Ammon's horn (tissue), 1 donor: ENCODE data around the gene CCNL1.

ENCODE experiments used
- DNase-seq: peaks from one replicate; pipeline ENCODE4 v3.0.0-alpha.2; 2016; ENCODE audit warnings: low spot score

CCNL1 gene

GRCh38 chr3:157145606-157146322 lies 14.2 kb downstream of the CCNL1 start:
- no peak for DNase-seq

GRCh38 chr3:157142315-157142714 lies 17.6 kb downstream of the CCNL1 start:
- DNase-seq = no peak

GRCh38 chr3:157139938-157140534 lies 19.9 kb downstream of the CCNL1 start:
- DNase-seq = no peak

GRCh38 chr3:157136647-157137387 lies 23.1 kb downstream of the CCNL1 start:
- DNase-seq = no peak

- peak; percentile 66 for DNase-seq
Measured at GRCh38 chr3:157135671-157136396, 24.1 kb downstream of the CCNL1 start.

GRCh38 chr3:157134620-157135191 lies 25.2 kb downstream of the CCNL1 start:
- no peak for DNase-seq

- DNase-seq = no peak
Measured at GRCh38 chr3:157133434-157134320, 26.3 kb downstream of the CCNL1 start.

- peak; percentile 93 for DNase-seq
Measured at GRCh38 chr3:157132936-157133335, 27.0 kb downstream of the CCNL1 start.

GRCh38 chr3:157132341-157132740 lies 27.6 kb downstream of the CCNL1 start:
- DNase-seq = no peak

GRCh38 chr3:157131861-157132260 lies 28.1 kb downstream of the CCNL1 start:
- DNase-seq = no peak

GRCh38 chr3:157130467-157131251 lies 29.3 kb downstream of the CCNL1 start:
- peak; percentile 65 for DNase-seq

- peak; percentile 80 for DNase-seq
Measured at GRCh38 chr3:157129803-157130466, 30.0 kb downstream of the CCNL1 start.

- DNase-seq = no peak
Measured at GRCh38 chr3:157128771-157129681, 30.9 kb downstream of the CCNL1 start.

GRCh38 chr3:157127831-157128767 lies 31.8 kb downstream of the CCNL1 start:
- DNase-seq = no peak

GRCh38 chr3:157127268-157127667 lies 32.7 kb downstream of the CCNL1 start:
- DNase-seq = no peak

GRCh38 chr3:157126365-157126764 lies 33.6 kb downstream of the CCNL1 start:
- no peak for DNase-seq

- DNase-seq = no peak
Measured at GRCh38 chr3:157125101-157125500, 34.8 kb downstream of the CCNL1 start.
